GM13977 (cell line): ENCODE results near the gene STX16.

Experiments used
- DNase-seq: peaks from one replicate; pipeline ENCODE4 v3.0.0; 2012; ENCODE audit warnings: low spot score
- CTCF ChIP-seq: IDR thresholded peaks from 2 replicates; pipeline ENCODE4 v1.5.1; 2012; ENCODE audit warnings: mild to moderate bottlenecking, control low read depth; ENCODE audit not compliant: insufficient read depth; ENCODE audit errors: extremely low read depth, missing control alignments
- in situ Hi-C: fragments of 300-500 bp; cut with MboI; formaldehyde crosslinking; loops from one replicate; pipeline ENCODE4 v1.12.0; 2022; ENCODE audit warnings: low sequenced_read_pairs, low pct_unique_long_range_greater_than_20kb, mixed read lengths, inconsistent platforms; ENCODE audit not compliant: unreplicated experiment

STX16 gene

GRCh38 chr20:58649288-58650180, 1.5 kb upstream of the STX16 start:
- TF ChIP-seq CTCF, result no peak
- DNase-seq, result peak; percentile 51
- in situ Hi-C loops, result no loop called here

- in situ Hi-C loops, result no loop called here
- TF ChIP-seq CTCF, result peak; percentile 54
- peak; percentile 83 for DNase-seq
These were observed 805 bp upstream of the STX16 start for GRCh38 chr20:58650181-58650775.

- in situ Hi-C loops, result no loop called here
- no peak for TF ChIP-seq CTCF
- DNase-seq, result no peak
These were observed 469 bp downstream of the STX16 start for GRCh38 chr20:58651559-58651945.

- in situ Hi-C loops, result no loop called here
- peak; percentile 86 for DNase-seq
These were observed 993 bp downstream of the STX16 start for GRCh38 chr20:58651946-58652605.

GRCh38 chr20:58652606-58653294, 1.7 kb downstream of the STX16 start:
- no peak for DNase-seq
- TF ChIP-seq CTCF, result no peak
- in situ Hi-C loops, result no loop called here

More at GRCh38 chr20:58651946-58652605, 993 bp downstream of the STX16 start:
- TF ChIP-seq CTCF, result no peak

GRCh38 chr20:58654337-58654736, 3.3 kb downstream of the STX16 start:
- no peak for DNase-seq
- in situ Hi-C loops, result no loop called here
- TF ChIP-seq CTCF, result no peak
